HFFc6 (cell line): ENCODE measurements around the gene MPPED1. TPM values are rescaled to one million over a fixed set of nuclear protein-coding genes. Genes with fewer than 3 reads are reported as not detected.

Experiments
- DNase-seq: peaks from one replicate; pipeline ENCODE4 v3.0.0-alpha.2; 2018
- H3K27ac Mint-ChIP-seq: 2 replicates; pipeline ENCODE4 v1.8.0; 2020; ENCODE audit warnings: mild to moderate bottlenecking, mixed read lengths
- H3K27me3 Mint-ChIP-seq: 2 replicates; pipeline ENCODE4 v1.8.0; 2021; ENCODE audit warnings: mild to moderate bottlenecking, moderate library complexity, mixed read lengths; ENCODE audit not compliant: insufficient read depth
- H3K36me3 Mint-ChIP-seq: 2 replicates; pipeline ENCODE4 v1.8.0; 2021; ENCODE audit warnings: low read depth, mixed read lengths
- H3K4me1 Mint-ChIP-seq: 2 replicates; pipeline ENCODE4 v1.8.0; 2020; ENCODE audit warnings: low read depth, mixed read lengths
- H3K4me3 Mint-ChIP-seq: 2 replicates; pipeline ENCODE4 v1.8.0; 2020; ENCODE audit warnings: mild to moderate bottlenecking, moderate library complexity, mixed read lengths
- H3K9me3 Mint-ChIP-seq: 2 replicates; pipeline ENCODE4 v1.8.0; 2020; ENCODE audit warnings: mild to moderate bottlenecking, mixed read lengths
- total RNA-seq, 6 experiments: library from RNA; stranded (reverse); fragmentation: NEBNext Ultra II Directional; extraction: Animal tissue kit (Norgen Biotek cat#: 25700); gene quantifications; 2 replicates in 1 of 6; 3 replicates in 5 of 6; pipeline ENCODE4 v1.2.3, GENCODE V29; 2021
- TF ChIP-seq, protein P1 (sequence below): fragments of 200-600 bp; sonication (generic); IDR thresholded peaks from 2 replicates; pipeline ENCODE4 v1.5.0; 2021; ENCODE audit warnings: antibody characterized with exemption, mild to moderate bottlenecking

Gene MPPED1
- total RNA-seq, 6 experiments from 2014 or later, result not detected

DNA sequence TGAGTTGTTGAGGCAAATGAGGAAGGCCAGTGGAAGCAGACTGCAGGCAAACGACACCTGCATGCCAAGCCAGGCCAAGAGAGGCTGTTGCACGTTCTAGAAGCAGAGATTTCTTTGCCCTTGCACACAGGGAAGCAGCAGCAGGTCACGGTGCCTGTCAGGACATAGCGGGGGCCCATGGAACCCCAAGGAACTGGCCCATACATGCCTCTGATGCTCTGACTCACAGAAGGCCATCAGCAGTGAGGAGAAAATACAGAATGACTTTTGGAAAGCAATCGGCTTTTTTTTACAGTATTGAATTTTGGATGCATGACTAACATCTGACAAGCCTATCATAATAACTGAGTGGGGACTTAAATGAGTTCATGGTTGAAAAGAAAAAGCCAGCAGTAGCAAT, 123.9 kb downstream of the MPPED1 start:
- Mint-ChIP-seq H3K4me1 (no peaks in the 10 kb centered on the region), H3K36me3 (peaks cover 10% of the 10 kb centered on the region), H3K27ac (no peak overlapping the region), H3K4me3 (no peak overlapping the region), H3K27me3 (peaks cover 5% of the 10 kb centered on the region; the same call in 1 of the 2 replicates), H3K9me3 (peaks cover 76% of the 10 kb centered on the region)
- TF ChIP-seq, protein P1, sequence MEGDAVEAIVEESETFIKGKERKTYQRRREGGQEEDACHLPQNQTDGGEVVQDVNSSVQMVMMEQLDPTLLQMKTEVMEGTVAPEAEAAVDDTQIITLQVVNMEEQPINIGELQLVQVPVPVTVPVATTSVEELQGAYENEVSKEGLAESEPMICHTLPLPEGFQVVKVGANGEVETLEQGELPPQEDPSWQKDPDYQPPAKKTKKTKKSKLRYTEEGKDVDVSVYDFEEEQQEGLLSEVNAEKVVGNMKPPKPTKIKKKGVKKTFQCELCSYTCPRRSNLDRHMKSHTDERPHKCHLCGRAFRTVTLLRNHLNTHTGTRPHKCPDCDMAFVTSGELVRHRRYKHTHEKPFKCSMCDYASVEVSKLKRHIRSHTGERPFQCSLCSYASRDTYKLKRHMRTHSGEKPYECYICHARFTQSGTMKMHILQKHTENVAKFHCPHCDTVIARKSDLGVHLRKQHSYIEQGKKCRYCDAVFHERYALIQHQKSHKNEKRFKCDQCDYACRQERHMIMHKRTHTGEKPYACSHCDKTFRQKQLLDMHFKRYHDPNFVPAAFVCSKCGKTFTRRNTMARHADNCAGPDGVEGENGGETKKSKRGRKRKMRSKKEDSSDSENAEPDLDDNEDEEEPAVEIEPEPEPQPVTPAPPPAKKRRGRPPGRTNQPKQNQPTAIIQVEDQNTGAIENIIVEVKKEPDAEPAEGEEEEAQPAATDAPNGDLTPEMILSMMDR, result no peak
- DNase-seq, result no peak

DNA sequence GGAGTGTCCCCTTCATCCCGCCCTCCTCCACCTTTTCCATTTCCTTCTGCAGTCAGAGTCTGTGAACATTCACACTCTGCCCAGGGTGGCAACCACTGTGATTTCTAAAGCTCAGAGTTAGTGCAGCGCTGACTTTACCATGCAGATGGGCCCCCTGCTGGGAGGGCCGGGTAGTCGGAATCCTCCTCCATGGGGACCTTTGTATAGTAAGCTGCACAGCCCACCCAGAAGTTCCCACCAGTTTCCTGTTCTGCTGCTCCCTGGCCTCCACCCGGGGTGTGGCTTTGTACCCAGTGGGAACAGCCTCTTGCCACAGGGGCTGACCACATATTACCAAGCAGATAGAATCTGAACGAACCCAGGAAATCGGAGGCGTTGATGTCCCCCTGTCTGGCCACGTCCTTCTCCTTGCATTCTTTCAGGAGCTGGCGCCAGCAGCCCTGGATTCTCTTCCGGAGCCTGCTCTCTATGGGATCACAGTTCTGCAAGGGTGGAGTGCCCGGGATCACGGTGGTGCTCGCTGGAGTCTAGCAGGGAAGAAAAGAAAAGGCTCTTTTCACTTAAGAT, 125.3 kb downstream of the MPPED1 start:
- DNase-seq, result no peak
- Mint-ChIP-seq H3K27ac (no peak overlapping the region), H3K27me3 (peaks cover 5% of the 10 kb centered on the region; the same call in 1 of the 2 replicates), H3K4me1 (no peaks in the 10 kb centered on the region), H3K4me3 (no peak overlapping the region), H3K36me3 (peaks cover 15% of the 10 kb centered on the region), H3K9me3 (peaks cover 81% of the 10 kb centered on the region)
- TF ChIP-seq, protein P1, result 0 out of 2 replicates have a peak, but pooled peaks have one; percentile 25

DNA sequence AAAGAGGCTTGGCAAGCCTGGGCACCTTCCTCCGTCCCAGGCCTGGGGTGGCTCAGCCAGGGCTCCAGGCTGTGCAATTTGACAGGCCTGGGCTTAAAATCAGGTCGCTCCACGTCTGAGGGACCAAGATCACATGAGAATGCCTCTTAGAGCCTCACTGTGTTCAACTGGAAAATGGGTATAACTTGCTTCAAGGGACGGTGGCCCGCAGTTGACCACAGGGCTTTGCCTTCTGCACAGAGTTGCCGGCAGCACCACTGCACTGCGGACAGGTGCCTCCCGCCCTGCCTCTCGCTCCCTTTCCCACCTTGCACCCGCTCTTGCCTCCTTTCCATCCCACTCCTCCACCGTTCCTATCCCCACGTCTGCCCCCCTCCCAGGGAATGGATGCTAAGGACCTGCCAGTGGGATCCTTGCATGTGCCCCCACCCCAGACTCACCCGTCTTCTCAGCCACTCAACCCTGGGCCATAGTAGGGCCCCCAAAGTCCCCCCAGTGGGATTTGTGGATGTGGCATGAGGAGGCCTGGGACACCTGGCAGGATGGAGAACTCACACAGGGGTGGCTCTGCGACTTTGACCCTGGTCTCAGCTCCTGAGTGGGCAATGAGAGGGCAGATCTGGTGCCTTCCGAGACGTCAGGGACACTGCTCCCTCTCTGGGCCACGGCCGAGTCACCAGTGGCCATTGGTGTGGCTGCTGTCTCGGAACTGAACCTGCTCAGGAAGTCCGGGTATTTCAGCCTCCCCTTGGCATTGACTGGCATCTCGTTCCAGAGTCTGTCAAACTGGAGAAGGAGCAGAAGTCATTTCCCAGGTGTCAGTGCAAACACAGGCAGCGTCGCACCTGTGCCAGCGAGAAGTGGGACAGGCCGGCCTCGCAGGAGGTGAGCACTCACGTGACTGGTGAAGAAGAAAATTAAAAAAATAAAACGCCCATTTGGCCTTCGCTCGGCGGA, 128.0 kb downstream of the MPPED1 start:
- Mint-ChIP-seq H3K4me3 (no peak overlapping the region), H3K27ac (no peak overlapping the region), H3K36me3 (peaks cover 12% of the 10 kb centered on the region), H3K9me3 (peaks cover 86% of the 10 kb centered on the region), H3K4me1 (no peaks in the 10 kb centered on the region), H3K27me3 (peaks cover 2% of the 10 kb centered on the region)
- no peak for DNase-seq
- TF ChIP-seq, protein P1, result no peak

DNA sequence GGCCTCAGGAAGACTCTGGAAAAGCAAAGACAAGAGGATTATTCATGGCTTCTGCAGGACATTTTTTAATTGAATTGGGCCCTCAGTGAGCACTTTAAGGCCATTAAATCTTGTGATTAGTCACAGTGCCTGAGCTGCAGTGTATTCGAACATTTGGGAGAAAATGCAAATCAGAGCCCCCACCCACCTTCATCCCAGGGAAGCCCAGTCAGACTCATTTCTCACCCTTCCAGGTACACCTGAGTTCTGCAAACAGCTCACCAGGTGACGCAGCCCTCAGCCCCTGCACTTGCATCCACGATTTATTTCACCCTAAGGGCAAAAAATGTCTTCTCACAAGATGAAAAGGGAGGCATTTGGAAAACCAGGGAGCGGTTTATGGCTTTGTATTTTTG, 128.7 kb downstream of the MPPED1 start:
- Mint-ChIP-seq H3K9me3 (peaks cover 82% of the 10 kb centered on the region), H3K4me3 (no peak overlapping the region), H3K27me3 (no peaks in the 10 kb centered on the region; the same call in none of the 2 replicates), H3K4me1 (no peaks in the 10 kb centered on the region), H3K27ac (no peak overlapping the region), H3K36me3 (peaks cover 10% of the 10 kb centered on the region)
- DNase-seq, result no peak
- TF ChIP-seq, protein P1, result no peak

DNA sequence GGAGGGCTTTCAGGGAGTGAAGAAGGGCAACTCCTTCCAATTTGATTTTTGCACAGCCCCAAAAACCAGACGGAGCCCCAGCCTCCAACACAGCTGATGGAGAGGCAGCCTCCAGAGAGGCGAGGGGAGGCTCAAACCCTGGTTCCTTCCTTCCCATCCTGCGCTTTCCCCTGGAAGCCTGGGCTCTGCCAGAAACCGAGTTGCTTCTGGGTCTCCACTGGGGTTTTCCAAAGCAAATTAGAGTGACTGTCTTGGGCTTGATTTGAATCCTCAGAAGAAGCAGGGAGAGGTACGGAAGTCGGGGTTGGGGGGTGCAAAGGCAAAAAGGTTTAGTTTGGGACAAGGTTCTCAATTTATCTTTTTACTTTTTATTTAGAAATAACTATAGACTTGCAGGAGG, 129.2 kb downstream of the MPPED1 start:
- TF ChIP-seq, protein P1, result no peak
- H3K9me3 Mint-ChIP-seq, result peaks cover 83% of the 10 kb centered on the region
- H3K36me3 Mint-ChIP-seq, result peaks cover 10% of the 10 kb centered on the region
- H3K4me1 Mint-ChIP-seq, result no peaks in the 10 kb centered on the region
- H3K27ac Mint-ChIP-seq, result no peak overlapping the region
- H3K4me3 Mint-ChIP-seq, result no peak overlapping the region
- no peak for DNase-seq
- H3K27me3 Mint-ChIP-seq, result no peaks in the 10 kb centered on the region; the same call in none of the 2 replicates
